Endothelial cell (in vitro differentiated cells): Measurements from ENCODE around the gene SFSWAP. TPM values are rescaled to one million over a fixed set of nuclear protein-coding genes. Genes with fewer than 3 reads are reported as not detected.

Experiments
- DNase-seq: peaks from one replicate; pipeline ENCODE4 v3.0.0; 2021; ENCODE audit warnings: low spot score
- H3K27ac Mint-ChIP-seq: one replicate; pipeline ENCODE4 v1.8.0; 2021; ENCODE audit warnings: mixed read lengths, inconsistent platforms; ENCODE audit not compliant: unreplicated experiment
- H3K27me3 Mint-ChIP-seq: one replicate; pipeline ENCODE4 v1.8.0; 2021; ENCODE audit warnings: mild to moderate bottlenecking, moderate library complexity, mixed read lengths, inconsistent platforms; ENCODE audit not compliant: unreplicated experiment
- H3K36me3 Mint-ChIP-seq: one replicate; pipeline ENCODE4 v1.8.0; 2021; ENCODE audit warnings: mild to moderate bottlenecking, low read depth, mixed read lengths, inconsistent platforms; ENCODE audit not compliant: unreplicated experiment
- H3K4me1 Mint-ChIP-seq: one replicate; pipeline ENCODE4 v1.8.0; 2021; ENCODE audit warnings: mild to moderate bottlenecking, mixed read lengths, inconsistent platforms; ENCODE audit not compliant: unreplicated experiment
- H3K4me3 Mint-ChIP-seq: one replicate; pipeline ENCODE4 v1.8.0; 2021; ENCODE audit warnings: mild to moderate bottlenecking, mixed read lengths, inconsistent platforms; ENCODE audit not compliant: unreplicated experiment
- H3K9me3 Mint-ChIP-seq: one replicate; pipeline ENCODE4 v1.8.0; 2021; ENCODE audit warnings: mixed read lengths, inconsistent platforms; ENCODE audit not compliant: unreplicated experiment
- CTCF ChIP-seq: fragments of 200-600 bp; sonication (generic); IDR thresholded peaks from one replicate; pipeline ENCODE4 v1.5.0; 2021; ENCODE audit warnings: antibody characterized with exemption; ENCODE audit not compliant: unreplicated experiment
- total RNA-seq: library from RNA; stranded (reverse); fragmentation: NEBNext Ultra II Directional; extraction: Animal tissue kit (Norgen Biotek cat#: 25700); gene quantifications from one replicate; pipeline ENCODE4 v1.2.1, GENCODE V29; 2021; ENCODE audit not compliant: unreplicated experiment

The SFSWAP gene
- total RNA-seq, 1 donor from 2014 or later = 56.3 TPM

DNA sequence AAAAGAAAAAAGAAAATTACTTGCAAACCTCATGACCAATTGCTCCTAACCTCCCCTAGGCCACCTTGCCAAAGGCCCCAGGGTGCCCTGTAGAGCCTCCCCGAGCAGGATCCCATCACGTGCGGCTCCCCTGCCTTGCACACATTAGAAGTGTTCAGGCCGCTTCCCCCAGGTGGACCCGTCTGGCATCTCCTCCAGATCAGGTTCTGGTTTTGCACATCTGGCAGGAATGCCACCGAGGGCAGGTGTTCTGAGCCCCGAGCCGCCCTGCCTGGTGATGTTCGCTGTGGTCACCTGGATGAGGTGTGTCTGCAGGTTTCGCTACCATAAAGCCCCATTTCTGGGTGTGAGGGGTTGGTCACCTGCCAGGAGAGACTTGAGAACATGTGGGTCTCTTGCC lies 136.6 kb downstream of the SFSWAP start:
- Mint-ChIP-seq H3K27ac (no peak overlapping the region), H3K4me3 (no peak overlapping the region), H3K36me3 (no peaks in the 10 kb centered on the region), H3K9me3 (no peaks in the 10 kb centered on the region), H3K27me3 (peaks cover 3% of the 10 kb centered on the region), H3K4me1 (no peaks in the 10 kb centered on the region)
- TF ChIP-seq CTCF = no peak
- DNase-seq = no peak

DNA sequence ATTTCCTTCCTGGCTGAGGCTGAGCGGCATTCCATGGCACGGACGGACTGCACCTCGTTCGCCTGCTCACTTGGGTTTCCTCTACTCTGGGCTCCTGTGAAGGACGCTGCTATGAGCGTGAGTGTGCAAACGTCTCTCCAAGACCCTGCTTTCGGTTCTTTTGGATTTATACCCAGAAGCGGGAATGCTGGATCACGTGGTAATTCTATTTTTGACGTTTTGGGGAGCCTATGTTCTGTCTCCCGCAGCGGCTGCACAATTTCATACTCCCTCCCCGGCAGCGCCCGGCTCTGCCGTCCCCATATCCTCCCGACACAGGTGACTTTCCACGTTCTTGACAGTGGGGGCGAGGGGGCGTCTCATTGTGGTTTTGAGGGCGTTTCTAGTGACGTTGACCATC lies 137.9 kb downstream of the SFSWAP start:
- no peaks in the 10 kb centered on the region for H3K36me3 Mint-ChIP-seq
- no peak for DNase-seq
- H3K9me3 Mint-ChIP-seq = no peaks in the 10 kb centered on the region

More for the DNA sequence above, 137.9 kb downstream of the SFSWAP start:
- Mint-ChIP-seq H3K4me1 (no peaks in the 10 kb centered on the region), H3K27ac (no peak overlapping the region), H3K4me3 (no peak overlapping the region), H3K27me3 (peaks cover 3% of the 10 kb centered on the region)
- TF ChIP-seq CTCF = no peak

Other genes starting within 250 kb of the SFSWAP start
- gene MMP17, start 117.3 kb downstream of the SFSWAP start, total RNA-seq = 6.3 TPM
- gene ULK1, start 183.5 kb downstream of the SFSWAP start, total RNA-seq = 53.7 TPM
- 25.8 TPM for gene PUS1, start 218.2 kb downstream of the SFSWAP start, total RNA-seq
- 66.2 TPM for gene EP400, start 238.9 kb downstream of the SFSWAP start, total RNA-seq